Stimulated activated CD4-positive, alpha-beta T cell treated with anti-CD3 and anti-CD28 coated beads, Interleukin-15, amount 100 ng/mL, for 1 hour (primary cell): Measurements from ENCODE around the gene PSMA3.

Experiments used
- DNase-seq, 2 donors: peaks; one replicate each; pipeline ENCODE4 v3.0.0-alpha.2; 2020; ENCODE audit warnings: low read depth in 1 of 2, low spot score in 1 of 2

Gene PSMA3

DNA sequence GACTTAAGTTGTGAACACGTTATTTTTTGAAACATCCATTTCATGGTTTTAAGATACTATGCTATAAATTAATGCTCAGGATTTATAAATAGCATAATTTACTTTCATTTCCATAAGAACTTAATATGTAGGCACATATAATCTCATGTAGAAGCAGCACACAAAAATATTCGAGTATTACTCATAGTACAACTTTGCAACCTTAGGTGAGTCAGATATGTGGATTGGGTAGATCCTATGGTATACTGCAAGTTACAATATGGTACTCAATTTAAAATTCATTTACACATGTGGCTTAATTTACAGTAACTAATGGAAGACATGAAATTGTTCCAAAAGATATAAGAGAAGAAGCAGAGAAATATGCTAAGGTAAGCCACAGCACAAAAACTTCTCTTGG lies 26.0 kb downstream of the PSMA3 start:
- no peak for DNase-seq

DNA sequence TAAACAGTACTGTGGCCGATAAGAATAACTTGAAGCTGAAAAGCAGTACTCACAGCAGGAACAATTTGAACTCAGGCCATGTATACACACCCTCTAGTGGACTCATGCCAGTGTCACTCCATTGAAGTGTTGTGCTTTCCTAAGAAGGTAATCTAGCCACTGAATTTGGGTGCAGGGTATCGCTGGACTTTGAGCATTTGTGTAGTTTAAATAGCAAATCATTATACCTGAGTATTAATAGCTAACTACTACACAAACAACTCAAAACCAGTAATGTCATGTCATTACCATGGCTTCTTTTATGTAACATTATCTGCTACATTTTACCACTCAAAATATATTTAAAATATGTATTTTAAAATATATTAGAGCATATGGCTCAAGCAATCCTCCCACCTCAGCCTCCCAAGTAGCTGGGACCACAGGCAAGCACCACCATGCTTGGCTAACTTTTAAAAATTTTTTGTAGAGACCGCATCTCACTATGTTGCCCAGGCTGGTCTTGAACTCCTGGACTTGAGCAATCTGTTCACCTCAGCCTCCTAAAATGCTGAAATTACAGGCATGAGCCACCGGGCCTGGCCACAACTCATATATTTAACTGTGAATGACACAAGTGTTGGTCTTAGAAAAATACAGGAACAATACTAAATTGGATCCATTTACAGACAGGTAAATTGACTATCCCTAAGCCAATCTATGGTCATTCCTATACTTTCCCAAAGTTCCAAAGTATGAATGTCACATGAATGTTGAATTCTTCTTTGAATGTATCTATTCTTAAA lies 28.1 kb downstream of the PSMA3 start:
- DNase-seq, result no peak

DNA sequence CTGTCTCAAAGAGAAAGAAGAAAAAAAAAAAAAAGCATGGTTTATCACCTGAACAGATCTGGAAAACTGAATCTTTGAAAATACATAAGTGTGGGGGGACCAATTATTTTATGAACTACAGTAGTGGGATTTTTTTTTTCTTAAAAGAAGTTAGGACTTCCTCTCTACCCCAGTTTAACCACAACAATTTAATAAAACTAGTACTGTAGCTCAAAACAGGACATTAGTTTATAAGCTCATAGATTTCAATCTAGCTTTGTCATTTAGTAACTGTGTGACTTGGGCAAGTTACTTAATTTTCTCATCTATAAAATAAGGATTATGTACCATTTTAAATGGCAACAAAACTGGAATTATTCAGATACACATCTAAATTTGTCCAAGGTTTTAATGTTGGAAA lies 30.2 kb downstream of the PSMA3 start:
- no peak for DNase-seq

DNA sequence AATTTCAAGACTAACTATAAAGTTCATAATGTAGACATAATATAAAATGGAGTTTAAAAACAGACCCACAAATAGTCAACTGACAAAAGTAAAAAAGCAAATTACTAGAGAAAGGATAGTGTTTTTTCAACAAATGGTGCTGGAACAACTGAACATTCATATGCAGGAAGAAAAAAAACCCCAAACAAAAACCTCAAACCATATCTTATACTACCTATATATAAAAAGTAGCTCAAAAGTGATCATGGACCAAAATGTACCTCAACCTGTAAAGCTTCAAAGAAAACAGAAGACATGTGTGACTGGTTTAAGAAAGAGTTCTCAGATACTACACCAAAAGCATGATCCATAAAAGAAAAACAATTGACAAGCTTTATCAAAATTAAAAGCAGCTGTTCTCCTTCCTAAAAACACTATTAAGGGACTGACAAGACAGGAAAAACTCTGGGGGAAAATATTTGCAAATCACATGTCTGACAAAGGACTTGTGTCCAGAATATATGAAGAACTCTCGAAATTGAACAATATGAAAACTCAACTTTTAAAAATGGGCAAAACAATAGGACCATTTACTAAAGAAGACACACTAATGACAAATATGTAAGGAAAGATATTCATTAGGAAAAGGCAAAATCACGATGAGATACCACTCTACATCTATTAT lies 31.0 kb downstream of the PSMA3 start:
- no peak for DNase-seq

DNA sequence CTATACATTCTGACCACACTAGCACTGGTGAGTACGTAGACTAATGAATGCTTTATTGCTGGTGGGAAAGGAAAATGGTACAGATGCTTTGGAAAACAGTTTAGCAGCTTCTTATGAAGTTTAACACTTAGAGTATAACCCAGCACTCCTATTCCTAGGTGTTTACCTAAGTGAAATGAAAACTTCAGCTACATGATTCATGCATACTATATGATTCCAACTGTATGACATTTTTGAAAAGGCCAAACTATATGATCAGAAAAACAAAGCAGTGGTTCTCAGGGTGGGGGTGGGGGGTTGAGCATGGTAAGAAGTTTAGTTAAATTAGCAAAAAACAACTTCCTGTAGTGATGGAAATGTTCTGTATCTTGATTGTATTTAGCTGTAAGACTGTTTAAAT lies 31.6 kb downstream of the PSMA3 start:
- no peak for DNase-seq

DNA sequence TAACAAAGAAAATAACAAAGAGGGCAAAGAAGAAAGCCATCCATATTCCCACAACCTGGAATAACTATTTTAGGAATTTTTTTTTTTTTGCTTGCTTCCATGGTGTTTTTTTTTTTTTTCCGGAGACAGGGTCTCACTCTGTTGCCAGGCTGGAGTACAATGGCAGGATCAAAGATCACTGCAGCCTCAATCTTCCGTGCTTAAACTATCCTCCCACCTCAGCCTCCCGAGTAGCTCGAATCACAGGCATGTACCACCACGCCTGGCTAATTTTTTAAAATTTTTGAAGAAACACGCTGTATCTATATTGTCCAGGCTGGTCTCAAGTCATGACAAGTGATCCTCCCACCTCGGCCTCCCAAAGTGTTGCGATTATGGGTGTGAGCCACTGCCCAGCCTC lies 33.5 kb downstream of the PSMA3 start:
- no peak for DNase-seq

DNA sequence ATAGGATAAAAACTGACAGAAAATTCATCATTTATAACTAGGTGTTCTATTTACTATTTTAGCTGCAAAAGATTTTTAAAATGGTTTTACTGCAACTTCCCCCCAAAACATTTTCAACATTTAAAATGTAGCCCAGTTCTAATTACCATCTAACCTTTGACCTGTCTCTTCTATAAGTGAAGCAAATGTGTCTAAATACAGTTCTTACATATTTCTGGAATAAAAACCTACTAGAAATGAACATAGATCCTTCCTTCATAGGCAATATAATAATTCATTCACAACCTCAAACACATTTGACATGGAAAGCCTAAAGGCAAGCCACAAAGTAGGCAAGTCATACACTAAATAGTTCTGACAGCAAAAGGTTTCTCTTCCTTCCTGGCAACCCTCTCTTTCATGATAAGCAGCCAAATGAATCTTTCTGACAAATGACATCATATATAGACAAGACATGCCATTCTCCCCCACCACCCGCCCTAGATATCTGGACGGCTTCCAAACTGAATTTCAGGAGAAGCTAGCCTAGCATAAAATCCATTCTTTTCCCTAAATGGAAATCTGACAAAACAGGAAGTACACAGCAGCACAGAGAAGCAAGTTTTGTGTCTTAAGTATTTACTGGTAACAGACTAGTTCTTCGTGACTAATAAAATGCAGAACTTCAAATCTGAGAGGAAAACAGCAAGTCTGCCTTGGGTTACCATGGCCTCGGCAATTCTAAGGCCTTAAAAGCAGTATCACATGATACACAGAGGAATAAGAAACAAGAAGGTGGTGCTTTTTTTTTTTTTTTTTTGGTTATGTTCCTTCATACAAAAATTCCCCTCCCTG lies 36.5 kb downstream of the PSMA3 start:
- no peak for DNase-seq

DNA sequence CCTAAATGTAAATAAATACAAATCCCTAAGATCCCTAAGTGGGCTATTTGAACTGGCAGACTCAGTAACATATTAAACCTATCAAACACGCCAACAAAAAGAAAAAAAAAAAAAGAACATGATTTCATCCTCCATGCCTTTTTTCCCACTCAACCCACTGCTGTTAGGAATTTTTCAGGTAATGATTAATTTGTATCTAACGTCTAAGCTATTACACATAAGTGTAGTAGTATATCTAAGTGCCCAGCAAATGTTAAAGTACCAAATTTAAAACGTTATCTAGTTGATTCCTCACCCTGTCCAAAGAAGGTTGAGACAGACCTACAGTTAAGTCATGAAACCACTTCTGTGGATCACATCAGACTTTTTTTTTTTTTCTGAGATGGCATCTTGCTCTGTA lies 37.3 kb downstream of the PSMA3 start:
- no peak for DNase-seq

DNA sequence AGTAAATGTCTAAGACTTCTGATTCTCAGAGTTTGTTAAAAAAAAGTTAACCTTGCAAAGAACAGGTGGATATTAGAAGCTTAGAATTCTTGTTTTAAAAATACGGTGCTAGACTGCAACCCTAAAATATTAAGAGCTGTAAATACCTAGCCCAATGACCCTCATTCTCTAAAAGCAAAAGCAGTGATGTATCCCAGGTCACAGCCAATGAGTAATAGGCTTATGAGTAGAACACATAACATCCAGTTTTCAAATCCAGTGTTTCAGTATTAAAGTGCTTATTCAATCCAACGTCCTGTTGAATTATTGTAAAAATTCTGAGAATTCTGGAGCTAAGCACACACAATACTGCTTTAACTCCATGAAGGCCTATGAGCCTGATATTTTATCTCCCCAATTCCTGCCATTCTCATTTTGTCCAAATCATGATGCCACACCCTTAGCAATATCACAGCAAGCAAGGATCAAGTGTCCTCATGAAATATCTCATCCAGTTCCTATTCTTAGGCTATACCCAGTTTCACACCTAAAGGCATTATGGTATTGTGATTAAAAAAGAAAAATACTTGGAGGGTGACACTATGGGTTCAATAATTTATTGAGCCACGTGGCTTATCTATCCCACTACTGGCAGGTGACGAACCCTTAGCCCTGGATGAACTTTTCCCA lies 38.4 kb downstream of the PSMA3 start:
- no peak for DNase-seq

DNA sequence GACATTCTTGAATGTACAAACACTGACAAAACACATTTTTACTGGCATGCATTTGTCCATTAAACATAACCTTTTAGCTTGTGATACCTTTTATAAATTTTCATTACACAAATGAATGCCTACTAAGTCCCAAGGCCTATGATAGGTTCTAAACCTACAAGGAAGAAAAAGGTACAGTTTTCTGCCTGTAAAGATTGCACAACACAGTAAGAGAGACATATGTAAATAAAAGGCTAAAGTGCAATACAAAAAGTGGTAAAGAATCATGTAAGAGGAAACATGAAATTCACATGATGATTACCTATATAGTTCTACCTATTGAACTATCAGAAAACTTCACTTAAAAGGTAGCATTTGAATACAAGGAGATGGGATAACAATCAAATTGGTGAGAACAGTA lies 39.1 kb downstream of the PSMA3 start:
- DNase-seq, result no peak

DNA sequence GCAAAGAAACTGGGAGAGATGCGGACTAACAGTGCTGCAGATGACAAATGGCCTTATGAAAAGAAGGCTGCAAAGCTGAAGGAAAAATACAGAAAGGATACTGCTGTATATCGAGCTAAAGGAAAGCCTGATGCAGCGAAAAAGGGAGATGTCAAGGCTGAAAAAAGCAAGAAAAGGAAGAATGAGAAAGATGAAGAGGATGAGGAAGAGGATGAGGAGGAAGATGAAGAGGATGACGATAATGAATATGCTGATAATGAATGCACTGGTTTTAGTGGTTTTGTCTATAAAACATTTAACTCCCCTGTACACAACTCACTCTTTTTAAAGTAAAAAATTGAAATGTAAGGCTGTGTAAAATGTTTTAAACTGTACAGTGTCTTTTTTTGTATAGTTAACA lies 40.5 kb downstream of the PSMA3 start:
- DNase-seq, result no peak

DNA sequence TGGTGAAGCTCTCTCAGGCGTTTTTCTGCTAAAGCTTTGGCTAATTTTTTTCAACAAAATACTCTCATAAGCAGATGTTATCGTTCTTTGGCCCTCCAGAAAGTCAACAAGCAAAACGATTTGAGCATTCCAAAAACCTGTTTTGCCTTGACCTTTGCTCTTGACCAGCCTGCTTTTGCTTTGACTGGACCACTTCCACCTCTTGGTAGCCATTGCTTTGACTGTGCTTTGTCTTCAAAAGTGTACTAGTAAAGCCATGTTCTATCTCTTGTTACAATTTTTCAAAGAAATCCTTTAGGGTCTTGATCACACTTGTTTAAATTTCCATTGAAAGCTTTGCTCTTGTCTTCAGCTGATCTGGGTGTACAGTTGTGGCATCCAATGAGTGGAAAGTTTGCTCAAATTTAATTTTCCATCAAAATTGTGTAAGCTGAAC lies 43.0 kb downstream of the PSMA3 start:
- no peak for DNase-seq

DNA sequence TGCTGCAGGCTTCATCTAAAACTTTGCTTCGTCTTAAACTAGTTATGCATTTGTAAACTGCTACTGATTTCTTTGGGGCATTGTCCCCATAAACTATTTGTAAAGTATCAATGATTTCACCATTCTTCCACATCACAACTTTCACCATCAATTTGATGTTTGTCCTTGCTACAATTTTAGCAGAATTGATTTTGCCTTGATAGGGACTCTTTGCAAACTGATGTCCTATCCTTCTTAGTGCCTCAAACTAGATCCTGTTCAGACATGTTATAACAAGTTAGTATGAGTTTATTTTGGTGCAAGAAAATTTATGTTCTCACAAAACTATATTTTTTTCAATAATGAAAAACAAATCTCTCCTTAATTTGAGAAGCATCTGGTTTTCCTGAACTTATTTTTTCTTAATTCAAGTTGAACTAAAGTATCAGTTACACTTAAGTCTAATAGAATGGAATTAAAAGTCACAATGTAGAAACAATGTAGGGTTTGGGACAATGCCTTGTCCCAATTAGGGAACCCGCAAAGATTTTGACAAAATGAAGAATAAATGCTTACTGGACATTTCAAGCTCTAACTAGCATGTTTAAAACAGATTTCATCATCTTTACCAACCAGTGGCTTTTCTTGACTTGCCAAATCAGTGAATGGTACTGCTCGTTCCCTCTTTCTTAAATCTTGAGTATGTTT lies 43.6 kb downstream of the PSMA3 start:
- DNase-seq, result no peak

DNA sequence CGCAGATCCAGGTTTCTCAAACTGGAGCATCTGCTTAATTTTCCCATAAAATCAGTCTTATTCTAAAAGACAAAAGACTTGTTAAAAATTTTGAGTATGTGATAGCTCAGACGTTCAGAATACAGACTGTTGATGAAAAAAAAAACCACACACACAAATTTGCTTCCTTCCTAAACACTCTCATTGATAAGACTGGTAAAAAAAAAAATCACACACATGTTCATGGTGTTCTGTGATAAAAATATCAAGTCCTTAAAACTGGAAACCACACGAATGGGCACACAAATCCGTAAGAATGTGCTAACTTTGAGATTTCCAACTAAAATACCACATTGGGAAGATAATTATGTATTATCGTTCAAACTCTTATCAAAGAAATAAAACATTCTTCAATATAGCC lies 47.0 kb downstream of the PSMA3 start:
- no peak for DNase-seq

DNA sequence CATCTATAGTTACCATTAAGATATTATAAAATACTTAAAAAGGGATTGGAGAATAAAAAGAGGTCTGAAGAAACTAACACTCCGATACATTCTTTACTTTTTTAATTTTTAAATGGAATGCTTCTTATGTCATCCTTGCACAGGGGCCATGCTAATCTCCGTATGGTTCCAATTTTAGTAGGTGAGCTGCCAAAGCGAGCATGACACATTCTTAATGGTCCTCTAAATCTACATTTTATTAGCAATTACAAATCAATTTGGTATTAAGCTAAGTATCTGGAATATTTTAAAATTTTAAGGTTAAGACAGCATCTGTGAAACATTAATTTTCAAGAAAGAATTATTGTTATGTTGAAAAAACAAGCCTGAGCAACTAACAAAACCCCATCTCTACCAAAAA lies 47.5 kb downstream of the PSMA3 start:
- DNase-seq, result no peak

DNA sequence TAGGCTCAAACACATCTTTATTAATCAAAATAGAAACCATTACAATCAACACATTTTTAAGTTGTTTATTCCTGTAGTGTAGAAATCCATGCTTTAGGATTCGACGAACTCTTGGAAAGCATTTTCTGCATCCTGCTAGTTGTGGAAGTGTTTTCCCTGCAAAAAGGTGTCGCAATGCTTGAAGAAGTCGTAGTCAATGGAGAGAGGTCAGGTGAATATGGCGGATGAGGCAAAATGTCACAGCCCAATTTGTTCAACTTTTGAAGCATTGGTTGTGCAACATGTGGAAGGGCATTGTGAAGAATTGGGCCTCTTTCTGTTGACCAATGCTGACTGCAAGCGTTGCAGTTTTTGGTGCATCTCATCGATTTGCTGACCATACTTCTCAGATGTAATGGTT lies 49.6 kb downstream of the PSMA3 start:
- DNase-seq, result no peak

DNA sequence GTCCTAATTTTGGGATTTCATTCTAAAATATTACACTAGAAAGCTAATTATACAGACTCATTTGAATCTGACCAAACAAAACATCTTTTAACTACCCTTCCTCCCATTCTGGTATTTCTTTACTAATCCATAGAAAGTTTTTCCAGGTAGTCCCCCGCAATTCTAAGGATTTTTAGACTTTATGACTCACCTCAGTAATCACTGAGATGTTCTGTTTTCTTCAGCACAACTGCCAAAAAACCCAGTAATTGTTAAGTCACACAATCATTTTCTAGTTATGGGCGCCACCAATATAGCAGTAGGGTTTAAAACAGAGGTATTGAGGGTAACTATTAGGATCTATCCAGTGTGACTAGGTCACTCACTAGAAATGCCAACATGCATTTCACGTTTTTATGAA lies 52.1 kb downstream of the PSMA3 start:
- DNase-seq, result no peak

DNA sequence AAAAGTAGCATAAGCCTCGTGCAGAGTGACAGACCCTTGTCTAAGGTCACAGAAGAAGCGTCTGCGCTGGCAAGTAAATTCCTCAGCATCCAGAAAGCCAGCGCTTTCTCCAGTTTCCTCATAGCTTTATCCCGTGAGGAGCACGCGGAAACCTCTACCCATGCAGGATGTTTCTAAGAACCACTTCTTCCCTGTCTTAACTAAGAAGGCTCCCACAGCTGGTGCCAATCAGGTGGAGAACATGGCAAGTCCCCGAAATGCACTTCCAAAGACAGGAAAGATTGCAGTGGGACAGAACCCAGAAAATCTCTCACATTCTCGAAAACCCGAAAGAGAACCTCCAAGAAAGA lies 52.7 kb downstream of the PSMA3 start:
- DNase-seq, result no peak

DNA sequence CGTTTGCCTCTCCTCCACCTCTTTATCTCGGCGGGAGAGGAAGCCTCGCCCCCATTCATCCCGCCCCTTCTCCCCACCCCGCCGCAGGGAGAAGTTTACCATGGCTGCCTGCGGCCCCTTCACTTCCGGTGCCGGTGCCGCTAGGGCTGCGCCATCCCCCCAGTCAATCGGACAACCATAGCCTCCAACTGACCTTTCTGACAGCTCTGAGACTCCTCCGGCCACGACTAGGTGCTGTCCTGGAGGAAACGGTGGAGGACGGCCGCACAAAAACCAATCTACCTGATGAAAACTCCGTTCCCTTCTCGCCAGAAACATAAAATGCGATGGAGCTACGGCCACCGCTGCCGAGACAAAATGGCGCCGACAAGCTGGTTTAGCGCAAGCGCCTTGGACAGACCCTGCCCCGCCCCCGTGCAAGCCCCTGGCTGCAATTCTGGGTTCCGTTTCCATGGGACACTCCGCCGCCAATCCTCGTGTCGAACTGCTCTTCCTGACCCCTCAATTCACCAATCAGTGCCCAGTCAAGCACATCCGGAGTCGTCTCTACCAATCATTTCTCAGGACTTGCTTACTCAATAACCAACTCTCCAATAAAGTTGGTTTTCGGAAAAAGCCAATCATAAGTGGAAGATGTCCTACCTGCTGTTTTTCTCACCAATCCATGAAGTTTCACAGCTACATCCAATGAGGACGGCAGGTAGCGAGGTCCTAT lies 53.3 kb downstream of the PSMA3 start:
- DNase-seq, result peak; percentile 93 to 96
